Right lobe of liver (tissue), 4 donors: ENCODE measurements around the gene IYD.

Experiments used
- CTCF ChIP-seq, 4 donors: fragments of 200-600 bp in 3 of 4; fragments of 450-650 bp in 1 of 4; IDR thresholded peaks; one replicate each; pipeline versions ENCODE4 v1.5.1 to v1.8.0; 2016 to 2022; ENCODE audit warnings: antibody characterized with exemption in 4 of 4, mild to moderate bottlenecking in 2 of 4
- POLR2A ChIP-seq: fragments of 450-650 bp; IDR thresholded peaks from one replicate; pipeline ENCODE4 v1.6.1; 2017; ENCODE audit warnings: antibody characterized with exemption, mild to moderate bottlenecking
- donor health status: DM: no; HTN: no; CAD: no.
- donor health status: DM: no; HTN: no; CAD: no.
- donor health status: DM: no; HTN: yes; CAD: no.

DNA sequence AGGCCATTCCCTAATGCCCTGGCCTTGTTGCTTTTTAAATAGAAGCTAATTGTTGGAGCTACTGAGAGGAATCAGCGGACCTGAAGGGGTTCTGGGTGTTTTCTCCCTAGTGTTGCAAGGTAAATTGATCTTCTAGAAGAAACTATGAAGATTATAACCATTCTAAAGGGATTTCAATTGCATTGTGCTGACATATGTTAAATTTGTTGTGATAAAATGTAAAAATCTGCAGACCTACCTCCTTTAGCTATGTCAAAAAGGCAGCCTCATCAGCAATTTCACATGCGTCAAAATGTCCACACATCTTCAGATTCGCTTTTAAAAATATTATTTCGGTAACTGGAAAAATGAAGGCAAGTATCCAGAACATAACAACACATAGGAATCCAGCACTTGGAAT, 44.4 kb downstream of the IYD start:
- TF ChIP-seq CTCF (IDR thresholded peaks at IDR 0.05): no peak
- TF ChIP-seq POLR2A: no peak
